SH-SY5Y (cell line): ENCODE data around the gene RGS8.

Experiments
- GATA2 ChIP-seq: IDR thresholded peaks from 2 replicates; pipeline ENCODE4 v1.6.1; 2011; ENCODE audit warnings: mild to moderate bottlenecking, low read depth, low read length
- GATA3 ChIP-seq: IDR thresholded peaks from 2 replicates; pipeline ENCODE4 v1.6.1; 2011; ENCODE audit warnings: low read depth, mild to moderate bottlenecking, low read length, moderate library complexity

GRCh38 chr1:182676274-182676673 is 8.1 kb downstream of the RGS8 start:
- no peak for TF ChIP-seq GATA2
- TF ChIP-seq GATA3 = no peak
